Gastrocnemius medialis (tissue), 4 donors: ENCODE results near the gene CMC2. TPM values are rescaled to one million over a fixed set of nuclear protein-coding genes. Genes with fewer than 3 reads are reported as not detected.

Experiments used
- ATAC-seq, 2 donors: fragments of 150-250 bp; one replicate each; pipeline ENCODE4 v1.9.1; 2016
- DNase-seq, 2 donors: peaks; one replicate each; pipeline ENCODE4 v3.0.0-alpha.2; 2019
- H3K27ac ChIP-seq, 4 donors: fragments of 200-600 bp; sonication (generic); 1 replicate in 1 of 4; 2 replicates in 3 of 4; pipeline ENCODE4 v1.5.1; 2016 to 2018; ENCODE audit warnings: mild to moderate bottlenecking in 2 of 4, moderate library complexity in 1 of 4
- H3K27me3 ChIP-seq, 3 donors: fragments of 200-600 bp; sonication (generic) in 2 of 3; 1 replicate in 1 of 3; 2 replicates in 2 of 3; pipeline versions ENCODE4 v1.5.1 to v1.6.0; 2016 to 2019; ENCODE audit warnings: mild to moderate bottlenecking in 1 of 3, moderate library complexity in 1 of 3
- H3K36me3 ChIP-seq, 2 donors: fragments of 200-600 bp; sonication (generic) in 1 of 2; one replicate each; pipeline ENCODE4 v1.5.1; 2017 to 2018
- H3K4me1 ChIP-seq, 2 donors: fragments of 200-600 bp; sonication (generic) in 1 of 2; one replicate each; pipeline ENCODE4 v1.5.1; 2016 to 2017; ENCODE audit warnings: mild to moderate bottlenecking in 2 of 2
- H3K4me3 ChIP-seq, 4 donors: fragments of 200-600 bp; sonication (generic) in 3 of 4; 1 replicate in 1 of 4; 2 replicates in 3 of 4; pipeline ENCODE4 v1.5.1; 2016 to 2019; ENCODE audit warnings: mild to moderate bottlenecking in 2 of 4
- H3K9me3 ChIP-seq, 3 donors: fragments of 200-600 bp; sonication (generic) in 2 of 3; 1 replicate in 1 of 3; 2 replicates in 2 of 3; pipeline ENCODE4 v1.5.1; 2016 to 2019
- CTCF ChIP-seq, 5 experiments: fragments of 450-650 bp in 3 of 5; fragments of 200-600 bp in 2 of 5; sonication (generic) in 2 of 5; IDR thresholded peaks in 4 of 5; conservative IDR thresholded peaks in 1 of 5; 1 replicate in 4 of 5; 2 replicates in 1 of 5; pipeline ENCODE4 v1.5.1; 2016 to 2019; ENCODE audit warnings: antibody characterized with exemption in 5 of 5, mild to moderate bottlenecking in 3 of 5, moderate library complexity in 3 of 5
- POLR2A ChIP-seq, 2 donors: fragments of 450-650 bp; IDR thresholded peaks; one replicate each; pipeline ENCODE4 v1.6.1; 2017; ENCODE audit warnings: antibody characterized with exemption in 2 of 2, mild to moderate bottlenecking in 2 of 2, moderate library complexity in 2 of 2
- in situ Hi-C, 4 donors: fragments of 200-750 bp; cut with MboI; loops; one replicate each; pipeline versions ENCODE4 v1.15.0 to v1.8.0; 2017; ENCODE audit warnings: low sequenced_read_pairs in 4 of 4
- intact Hi-C: fragments of 100-400 bp; cut with DNase I; formaldehyde crosslinking; loops from one replicate; pipeline ENCODE4 v1.15.1; 2023; ENCODE audit warnings: low total_unique reads
- total RNA-seq, 4 donors: library from RNA; depleted of rRNA; stranded (reverse); fragments of >200 nt; gene quantifications; one replicate each; pipeline versions ENCODE4 v1.1.0 to v1.2.3, GENCODE V29; 2016

CMC2 gene
- total RNA-seq, 4 donors from 2014 or later = 78.8 to 89.1 (median 82.7) TPM

DNA sequence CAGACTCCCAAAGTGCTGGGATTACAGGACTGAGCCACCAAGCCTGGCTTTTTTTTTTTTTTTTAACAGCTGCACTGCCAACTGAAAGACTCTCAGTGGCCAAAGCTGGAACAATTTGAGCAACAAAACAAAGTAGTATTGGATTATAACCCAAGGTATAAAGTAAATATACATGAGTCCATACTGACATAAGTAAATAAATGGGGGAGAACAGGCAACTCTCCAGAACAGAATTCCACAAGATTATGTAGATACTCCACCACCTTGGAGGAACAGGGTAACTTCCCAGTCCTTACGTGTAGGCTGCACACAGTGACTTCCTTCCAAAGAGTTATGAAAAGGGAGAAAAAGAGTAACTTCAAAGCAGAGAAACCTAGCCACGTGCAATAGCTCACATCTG is 15.7 kb downstream of the CMC2 start:
- in situ Hi-C loops = no loop called here
- TF ChIP-seq CTCF (IDR thresholded peaks at IDR 0.05 in 4 of 5, conservative IDR thresholded peaks at IDR 0.05 in 1 of 5) (no peak), POLR2A (IDR thresholded peaks at IDR 0.05) (no peak)
- no peak for ATAC-seq

GRCh38 chr16:80990577-80990976 is 16.1 kb downstream of the CMC2 start:
- ATAC-seq = no peak
- DNase-seq = no peak
- no peak overlapping the region for H3K4me3 ChIP-seq
- no peaks in the 10 kb centered on the region for H3K9me3 ChIP-seq
- H3K36me3 ChIP-seq = no peaks in the 10 kb centered on the region
- H3K27me3 ChIP-seq = no peaks in the 10 kb centered on the region
- in situ Hi-C loops = no loop called here
- H3K4me1 ChIP-seq = peaks cover 4 to 12% of the 10 kb centered on the region in 2 donors
- no peak for TF ChIP-seq POLR2A (IDR thresholded peaks at IDR 0.05)
- TF ChIP-seq CTCF (IDR thresholded peaks at IDR 0.05 in 4 of 5, conservative IDR thresholded peaks at IDR 0.05 in 1 of 5) = no peak
- no peak overlapping the region for H3K27ac ChIP-seq
- intact Hi-C loops = no loop called here

More for the DNA sequence above, 15.7 kb downstream of the CMC2 start:
- Histone ChIP-seq H3K4me3 (no peak overlapping the region), H3K9me3 (no peaks in the 10 kb centered on the region), H3K4me1 (peaks cover 4 to 12% of the 10 kb centered on the region in 2 donors), H3K36me3 (no peaks in the 10 kb centered on the region), H3K27ac (no peak overlapping the region), H3K27me3 (no peaks in the 10 kb centered on the region)
- intact Hi-C loops = no loop called here
- no peak for DNase-seq

GRCh38 chr16:80989801-80990200 is 16.9 kb downstream of the CMC2 start:
- in situ Hi-C loops = no loop called here
- no peaks in the 10 kb centered on the region for H3K27me3 ChIP-seq
- TF ChIP-seq CTCF (IDR thresholded peaks at IDR 0.05 in 4 of 5, conservative IDR thresholded peaks at IDR 0.05 in 1 of 5) = no peak
- TF ChIP-seq POLR2A (IDR thresholded peaks at IDR 0.05) = no peak
- H3K4me1 ChIP-seq = peaks cover 4 to 12% of the 10 kb centered on the region in 2 donors
- intact Hi-C loops = no loop called here
- no peak for DNase-seq
- H3K9me3 ChIP-seq = no peaks in the 10 kb centered on the region
- no peaks in the 10 kb centered on the region for H3K36me3 ChIP-seq
- no peak overlapping the region for H3K4me3 ChIP-seq
- no peak for ATAC-seq
- no peak overlapping the region for H3K27ac ChIP-seq

DNA sequence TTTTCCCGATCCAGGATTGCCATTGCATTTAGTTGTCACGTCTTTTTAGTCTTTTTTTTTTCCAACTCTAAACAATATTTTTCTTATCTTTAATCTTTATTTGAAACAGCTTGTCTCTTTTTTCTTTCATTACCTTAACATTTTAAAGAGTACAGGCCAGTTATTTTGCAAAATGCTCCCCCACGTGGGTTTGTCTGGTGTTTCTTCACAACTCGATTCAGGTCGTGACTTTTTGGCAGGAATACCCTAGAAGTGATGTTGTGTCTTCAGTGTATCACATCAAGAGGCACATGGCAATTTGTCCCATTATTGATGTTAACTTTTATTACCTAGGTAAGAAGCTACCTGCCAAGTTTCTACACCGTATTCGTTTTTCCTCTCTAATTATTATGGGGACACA is 17.9 kb downstream of the CMC2 start:
- Histone ChIP-seq H3K27ac (no peak overlapping the region), H3K36me3 (no peaks in the 10 kb centered on the region), H3K4me1 (peaks cover 2 to 12% of the 10 kb centered on the region in 2 donors), H3K9me3 (no peaks in the 10 kb centered on the region), H3K4me3 (no peak overlapping the region), H3K27me3 (no peaks in the 10 kb centered on the region)
- TF ChIP-seq POLR2A (IDR thresholded peaks at IDR 0.05) = no peak
- no peak for TF ChIP-seq CTCF (IDR thresholded peaks at IDR 0.05 in 4 of 5, conservative IDR thresholded peaks at IDR 0.05 in 1 of 5)
- in situ Hi-C loops (no loop called here), intact Hi-C loops (no loop called here)
- DNase-seq (no peak), ATAC-seq (no peak)

DNA sequence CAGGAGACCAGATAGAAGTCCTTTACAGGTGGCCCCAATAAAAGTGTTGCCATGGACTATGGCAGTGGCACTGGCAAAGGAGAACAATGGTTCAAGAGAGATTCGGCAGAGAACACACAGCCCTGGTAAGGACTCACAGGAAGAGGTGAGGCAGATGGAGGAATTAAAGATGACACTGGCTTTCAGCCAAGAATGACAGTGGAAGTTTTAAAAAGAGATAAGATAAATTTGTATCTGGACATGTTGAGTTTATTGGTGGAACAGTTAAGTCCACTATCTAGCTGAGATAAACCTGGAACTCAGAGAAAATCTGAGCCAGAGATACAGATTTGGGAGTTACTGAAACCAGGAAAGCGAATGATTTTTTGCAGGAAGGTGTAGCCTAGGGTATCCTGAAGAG is 20.1 kb downstream of the CMC2 start:
- intact Hi-C loops (no loop called here), in situ Hi-C loops (no loop called here)
- no peak overlapping the region for H3K27ac ChIP-seq
- no peaks in the 10 kb centered on the region for H3K36me3 ChIP-seq
- no peaks in the 10 kb centered on the region for H3K9me3 ChIP-seq
- TF ChIP-seq CTCF (IDR thresholded peaks at IDR 0.05 in 4 of 5, conservative IDR thresholded peaks at IDR 0.05 in 1 of 5) (no peak), POLR2A (IDR thresholded peaks at IDR 0.05) (no peak)
- peaks cover 0 to 8% of the 10 kb centered on the region in 2 donors for H3K4me1 ChIP-seq
- no peak for ATAC-seq
- no peak for DNase-seq
- H3K27me3 ChIP-seq = no peaks in the 10 kb centered on the region
- no peak overlapping the region for H3K4me3 ChIP-seq
